ENCODE results near the gene GSTM3.
A peak's percentile ranks its signal among the peaks of the same experiment; 100 is the strongest.
"Not testable (repeated sequence)": the region's sequence is repeated elsewhere in the genome, so short reads cannot be mapped to it uniquely, and the experiment has no call there.

GSTM3 gene

DNA sequence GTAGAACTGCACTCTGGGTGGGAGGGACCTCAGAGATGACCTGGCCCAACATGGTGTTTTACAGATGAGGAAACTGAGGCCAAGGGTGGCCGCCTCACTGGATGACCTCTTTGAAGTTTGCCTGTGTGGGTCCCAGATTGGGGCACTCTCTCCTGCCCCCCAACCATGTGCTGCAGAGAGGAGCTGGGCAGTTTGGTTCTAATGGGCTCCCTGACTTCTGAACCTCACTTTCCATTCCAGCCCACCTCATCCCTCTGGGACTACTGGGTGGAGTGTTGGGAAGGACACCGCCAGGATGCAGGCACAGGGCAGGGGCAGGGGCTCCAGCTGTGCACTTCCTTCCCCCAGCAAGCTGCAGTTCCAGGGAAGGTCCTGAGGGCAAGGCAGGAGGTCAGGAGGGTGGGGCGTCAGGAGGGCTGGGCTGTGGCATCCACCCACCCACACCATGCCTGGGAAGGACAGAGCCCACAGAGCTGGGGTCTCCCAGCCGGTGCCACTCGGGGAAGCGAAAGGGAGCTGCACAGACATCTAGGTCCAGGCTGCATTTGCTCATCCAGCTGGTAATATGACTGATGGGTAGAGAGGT lies 33.2 kb upstream of the GSTM3 start:
- DNase-seq, result no peak

DNA sequence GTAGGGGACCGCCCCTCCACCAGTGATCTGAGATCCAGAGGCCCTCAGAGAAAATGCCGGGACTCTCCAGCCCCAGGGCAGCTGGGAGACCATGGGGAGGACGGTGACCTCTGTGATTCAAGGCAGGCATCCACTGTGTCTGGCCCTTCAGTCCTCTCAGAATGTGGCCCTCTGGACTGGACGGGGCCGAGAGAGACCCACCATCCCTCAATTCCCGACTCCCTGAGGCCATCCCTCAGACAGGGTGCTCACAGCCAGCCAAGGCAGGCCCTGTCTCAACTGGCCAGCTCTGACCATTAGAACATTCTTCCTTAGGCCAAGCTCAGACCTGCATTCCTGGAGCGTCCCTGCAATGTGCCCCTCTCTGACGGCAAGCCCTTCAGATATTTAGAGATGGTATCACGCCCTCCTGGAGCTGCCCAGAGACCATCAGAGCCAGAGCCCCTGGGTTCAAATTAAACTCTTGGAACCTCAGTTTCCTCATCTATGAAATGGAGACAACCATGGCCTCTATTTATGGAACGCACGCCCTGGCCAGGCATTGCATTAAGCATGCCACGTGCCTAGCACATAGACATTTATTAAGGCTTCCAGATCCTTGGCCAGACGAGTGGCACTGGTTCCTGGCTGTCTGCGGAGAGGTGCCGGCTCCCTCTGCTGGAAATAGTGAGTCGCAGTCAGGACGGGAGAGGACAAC lies 32.5 kb upstream of the GSTM3 start:
- peak; percentile 68 for DNase-seq

DNA sequence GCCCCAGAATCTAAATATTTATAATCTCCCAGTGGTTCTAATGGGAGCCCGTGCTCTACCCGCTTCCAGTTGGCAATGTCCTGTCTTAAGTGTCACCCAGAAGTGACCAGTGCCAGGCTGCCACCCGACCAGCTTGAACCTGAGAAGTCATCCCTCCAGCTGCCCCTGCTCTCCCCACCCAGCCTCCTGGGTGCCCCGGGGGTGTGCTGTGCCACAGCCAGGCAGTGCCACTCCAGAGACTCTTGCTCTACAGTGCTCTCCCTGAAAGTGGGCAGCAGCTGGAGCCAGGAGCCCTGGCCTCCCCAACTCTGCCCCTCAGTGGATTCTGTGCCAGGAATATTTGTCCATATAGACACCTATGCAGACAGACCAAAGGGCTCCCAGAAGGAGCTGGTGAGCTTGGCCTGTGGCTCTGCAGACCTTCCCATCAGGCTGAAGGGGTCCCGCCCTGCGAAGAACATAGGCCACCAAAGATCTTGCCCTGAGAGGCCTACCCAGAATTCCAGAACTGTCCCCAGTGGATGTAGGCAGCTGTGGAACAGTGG lies 31.9 kb upstream of the GSTM3 start:
- DNase-seq, result no peak

DNA sequence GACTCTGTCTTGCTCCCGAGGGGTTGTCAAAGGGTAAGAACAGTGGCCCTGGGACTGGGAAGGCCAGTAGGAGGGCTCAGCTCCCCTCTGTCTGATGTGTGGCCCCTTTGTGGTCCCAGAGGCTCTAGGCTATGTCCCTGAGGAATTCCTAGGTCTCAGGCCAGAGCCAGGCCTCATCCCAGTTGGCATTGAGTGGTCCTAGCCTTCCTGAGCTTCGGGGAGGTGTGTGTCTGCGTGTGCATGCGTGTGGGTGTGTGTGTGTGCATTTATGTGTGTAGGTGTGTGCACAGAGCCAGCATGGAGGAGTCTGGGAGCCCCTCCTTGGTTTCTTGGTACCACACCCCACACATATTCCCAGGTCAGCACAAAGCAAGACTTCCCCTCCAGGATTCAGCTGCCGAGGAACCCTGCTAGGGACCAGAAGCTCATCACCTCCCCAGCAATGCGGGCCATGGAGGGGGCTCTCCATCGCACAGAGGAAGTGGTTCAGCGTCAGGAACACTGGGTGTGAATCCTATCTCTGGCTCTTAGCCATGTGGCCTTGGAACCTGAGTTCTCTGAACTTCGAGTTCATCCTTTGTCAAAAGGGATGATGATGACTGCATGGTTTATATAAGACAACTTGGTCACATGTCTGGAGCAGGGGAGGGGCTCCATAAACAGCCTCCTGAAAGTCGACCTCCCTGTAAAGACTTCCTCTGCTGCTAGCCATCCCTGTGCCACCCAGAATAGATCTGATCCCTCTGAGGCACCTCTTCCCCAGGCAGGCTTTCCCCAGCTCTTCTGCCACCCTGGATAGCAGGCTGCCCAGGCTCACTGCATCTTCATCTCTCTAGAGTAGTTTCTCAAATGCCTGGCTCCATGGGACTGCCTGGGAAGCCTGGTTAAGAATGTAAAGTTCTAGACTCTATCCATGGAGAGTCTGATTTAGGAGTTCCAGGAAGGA lies 31.1 kb upstream of the GSTM3 start:
- no peak for DNase-seq

DNA sequence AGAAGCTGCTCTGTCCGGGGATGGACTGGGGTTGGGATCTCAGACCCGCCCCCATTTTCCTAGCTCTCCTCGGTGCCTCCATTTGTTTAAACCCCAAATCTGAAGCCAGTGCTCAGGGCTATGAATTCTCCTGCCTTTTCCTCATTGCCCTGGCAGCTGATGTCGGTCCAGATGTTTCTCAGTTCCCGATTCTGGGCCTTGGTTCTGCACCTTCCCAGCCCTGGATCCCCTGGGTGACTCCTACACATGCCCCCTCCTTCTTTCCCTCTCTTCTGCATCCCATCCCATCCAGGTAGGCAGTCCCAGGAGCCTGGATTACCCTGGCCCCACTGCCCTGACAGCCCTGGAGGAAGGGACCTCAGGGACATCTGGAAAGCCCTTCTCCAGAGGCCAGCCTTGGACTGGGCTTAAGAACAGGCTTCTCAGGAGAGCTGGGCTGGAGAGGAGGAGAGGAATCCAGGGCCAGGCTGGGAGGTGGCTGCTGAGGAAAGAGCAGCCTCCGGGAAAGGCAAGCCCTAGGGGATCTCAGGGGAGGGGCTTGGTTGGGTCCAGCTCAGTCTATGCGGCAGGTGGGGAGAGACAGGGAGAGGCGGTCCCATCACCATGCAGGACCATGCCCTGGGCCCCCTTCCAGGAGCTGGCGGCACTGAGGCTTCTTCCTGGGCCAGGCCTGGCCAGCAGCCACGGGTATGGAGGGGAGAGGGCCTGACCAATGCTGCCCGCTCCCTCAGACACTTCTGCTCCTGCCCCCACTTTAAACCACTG lies 29.7 kb upstream of the GSTM3 start:
- DNase-seq, result peak; percentile 7

DNA sequence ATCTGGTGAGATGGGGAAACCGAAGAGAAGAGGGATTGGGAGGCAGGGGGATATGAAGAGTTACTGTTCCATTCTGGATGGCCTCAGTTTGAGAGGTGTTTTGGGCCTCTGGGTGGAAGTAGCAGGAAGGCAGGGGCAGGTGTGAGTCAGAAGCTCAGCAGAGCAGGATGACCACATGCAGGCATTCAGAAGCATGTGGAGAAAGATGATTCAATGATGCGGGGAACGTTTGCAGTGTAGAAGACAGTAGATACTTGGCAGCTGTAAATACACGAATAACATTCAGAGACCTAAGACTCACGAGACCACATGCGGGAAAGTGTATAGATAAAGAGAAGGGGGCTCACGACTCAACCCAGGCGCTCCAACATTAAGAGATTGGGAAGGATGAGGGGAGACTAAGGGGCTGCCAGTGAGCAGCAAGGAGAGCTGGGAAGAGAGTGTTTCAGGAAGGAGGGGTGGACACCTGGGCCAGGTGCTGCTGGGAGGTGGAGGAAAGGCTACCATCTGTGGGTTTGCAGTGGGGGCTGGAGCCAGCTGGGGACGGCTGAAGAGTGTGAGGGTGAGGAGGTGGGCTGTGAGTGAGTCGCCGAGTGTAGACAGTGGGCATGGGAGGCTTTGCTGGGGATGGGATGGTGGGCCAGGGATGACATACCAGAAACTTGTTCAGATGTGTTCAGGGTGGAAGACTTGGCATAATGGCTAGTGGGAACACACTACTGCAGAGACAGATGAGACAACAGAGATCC lies 28.7 kb upstream of the GSTM3 start:
- DNase-seq, result peak; percentile 2

DNA sequence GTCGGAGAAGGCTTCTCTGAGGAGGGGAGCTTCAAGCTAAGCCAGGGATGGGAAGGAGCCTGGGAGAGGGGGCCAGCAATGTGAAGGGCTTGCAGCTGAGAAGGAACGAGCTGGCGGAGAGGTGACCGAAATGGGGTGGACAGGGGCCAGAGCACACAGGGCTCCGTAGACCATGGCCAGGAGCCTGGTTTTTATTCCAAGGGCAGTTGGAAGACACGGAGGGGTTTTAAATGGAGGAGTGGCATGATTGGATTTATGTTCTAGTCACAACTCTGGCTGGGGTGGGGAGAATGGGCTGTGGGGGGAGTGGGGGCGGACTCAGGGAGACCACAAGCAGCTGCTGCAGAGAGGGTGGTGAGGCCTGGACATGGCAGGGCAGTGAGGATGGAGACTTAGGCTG lies 28.0 kb upstream of the GSTM3 start:
- DNase-seq, result peak; percentile 0

DNA sequence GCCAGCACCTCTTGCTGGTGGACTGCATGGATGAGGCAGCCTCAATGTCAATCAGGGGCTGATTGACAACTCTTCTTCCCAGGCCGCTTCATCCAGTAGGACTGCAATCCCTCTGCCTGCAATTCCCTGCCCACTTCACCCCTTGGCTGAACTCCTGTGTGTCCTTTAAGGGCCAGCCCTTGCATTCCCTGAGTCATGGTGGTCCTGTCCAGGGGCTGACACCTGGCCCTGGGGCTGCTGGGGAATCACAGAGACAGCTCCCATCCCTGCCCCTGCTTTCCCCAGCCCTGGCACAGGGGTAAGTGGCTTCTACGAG lies 27.5 kb upstream of the GSTM3 start:
- no peak for DNase-seq

DNA sequence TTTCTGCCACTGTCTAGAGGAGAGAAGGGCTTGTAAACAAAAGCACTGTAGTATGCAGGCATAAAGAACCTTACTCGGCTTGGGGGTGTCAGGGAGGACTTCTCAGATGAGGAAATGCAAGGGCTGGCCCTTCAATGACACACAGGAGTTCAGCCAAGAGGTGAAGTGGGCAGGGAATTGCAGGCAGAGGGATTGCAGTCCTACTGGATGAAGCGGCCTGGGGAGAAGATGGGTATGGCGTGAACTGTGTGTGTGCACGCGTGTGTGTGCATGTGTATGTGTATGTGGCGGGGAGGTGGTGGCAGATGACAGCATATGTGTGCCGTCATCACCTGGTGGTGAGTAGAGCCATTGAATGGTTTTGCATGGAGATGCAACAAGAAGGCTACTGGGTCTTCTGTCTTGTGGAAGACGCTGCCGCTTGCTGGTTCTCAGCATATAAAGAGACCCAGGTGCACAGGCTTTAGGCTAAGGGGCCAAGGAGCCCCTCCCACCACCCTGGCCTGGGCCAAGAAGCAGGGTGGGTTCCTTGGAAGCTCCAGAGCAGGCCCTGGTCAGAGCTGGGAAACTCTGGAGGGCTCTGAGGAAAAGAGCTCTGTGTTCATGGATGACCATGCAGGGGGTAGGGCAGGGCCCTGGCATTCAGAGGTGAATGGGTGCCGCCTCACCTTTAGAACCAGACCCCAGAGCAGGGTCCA lies 26.9 kb upstream of the GSTM3 start:
- peak; percentile 1 for DNase-seq

DNA sequence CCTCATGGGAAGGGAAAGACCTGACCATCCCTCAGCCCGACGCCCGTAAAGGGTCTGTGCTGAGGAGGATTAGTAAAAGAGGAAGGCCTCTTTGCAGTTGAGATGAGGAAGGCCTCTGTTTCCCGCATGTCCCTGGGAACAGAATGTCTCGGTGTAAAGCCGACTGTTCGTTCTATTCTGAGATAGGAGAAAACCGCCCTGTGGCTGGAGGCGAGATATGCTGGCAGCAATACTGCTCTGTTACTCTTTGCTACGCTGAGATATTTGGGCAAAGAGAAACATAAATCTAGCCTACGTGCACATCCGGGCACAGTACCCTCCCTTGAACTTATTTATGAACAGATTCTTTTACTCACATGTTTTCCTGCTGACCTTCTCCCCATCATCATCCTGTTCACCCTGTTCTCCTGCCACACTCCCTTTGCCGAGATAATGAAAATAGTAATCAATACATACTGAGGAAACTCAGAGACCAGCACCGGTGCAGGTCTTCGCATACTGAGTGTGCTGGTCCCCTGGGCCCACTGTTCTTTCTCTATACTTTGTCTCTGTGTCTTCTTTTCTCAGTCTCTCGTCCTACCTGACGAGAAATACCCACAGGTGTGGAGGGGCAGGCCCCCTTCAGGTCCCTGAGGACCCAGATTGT lies 26.3 kb upstream of the GSTM3 start:
- not testable (repeated sequence) for DNase-seq

DNA sequence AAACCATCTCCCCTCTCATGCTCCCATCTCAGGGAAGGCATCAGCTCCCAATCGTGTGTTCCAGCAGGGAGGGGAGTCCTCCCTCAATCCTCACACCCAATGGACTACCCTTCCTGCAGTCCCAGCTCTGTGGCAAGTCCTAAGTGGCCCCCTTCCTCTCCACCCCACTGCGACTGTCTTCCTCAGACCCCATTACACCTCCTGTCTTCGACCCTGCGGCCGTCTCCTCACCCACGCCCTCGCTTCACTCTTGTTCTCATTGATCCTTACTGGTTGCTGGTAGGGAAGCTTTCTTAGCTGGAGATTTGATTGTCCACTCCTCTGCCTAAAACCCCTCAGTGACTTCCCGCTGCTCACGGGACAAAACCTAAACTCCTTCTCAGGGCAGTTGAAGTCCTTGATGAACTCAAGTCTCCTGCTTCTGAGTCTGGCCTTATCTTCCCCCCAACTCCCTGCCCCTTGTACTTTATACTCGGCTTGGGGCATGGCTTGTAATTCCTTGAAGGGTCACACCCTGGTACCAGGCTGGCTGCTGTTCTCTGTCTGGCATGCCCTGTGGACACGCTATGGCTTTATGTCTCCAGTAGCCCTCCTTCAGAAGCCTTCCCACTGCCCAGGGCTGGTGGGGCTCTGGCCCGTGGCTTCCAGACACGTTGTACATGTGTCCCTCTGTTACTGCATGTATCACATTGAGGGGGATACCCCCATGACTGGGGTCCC lies 25.2 kb upstream of the GSTM3 start:
- peak; percentile 1 for DNase-seq

DNA sequence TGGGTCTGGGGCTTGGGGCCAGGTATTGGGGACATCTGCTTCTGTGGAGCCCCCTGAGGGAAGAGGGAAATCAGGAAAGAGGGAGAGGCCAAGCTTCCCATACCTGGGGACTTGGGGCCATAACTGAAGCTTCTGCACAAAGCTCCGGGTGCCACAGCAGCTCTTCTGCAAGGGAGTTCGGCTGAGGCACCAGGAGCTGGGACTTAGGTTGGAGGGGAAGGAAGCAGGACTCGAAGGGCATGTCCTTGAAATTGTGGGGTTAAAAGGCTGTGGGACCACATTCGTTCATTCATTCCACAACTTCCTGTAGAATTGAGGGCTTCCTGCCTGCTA lies 24.6 kb upstream of the GSTM3 start:
- DNase-seq, result no peak

DNA sequence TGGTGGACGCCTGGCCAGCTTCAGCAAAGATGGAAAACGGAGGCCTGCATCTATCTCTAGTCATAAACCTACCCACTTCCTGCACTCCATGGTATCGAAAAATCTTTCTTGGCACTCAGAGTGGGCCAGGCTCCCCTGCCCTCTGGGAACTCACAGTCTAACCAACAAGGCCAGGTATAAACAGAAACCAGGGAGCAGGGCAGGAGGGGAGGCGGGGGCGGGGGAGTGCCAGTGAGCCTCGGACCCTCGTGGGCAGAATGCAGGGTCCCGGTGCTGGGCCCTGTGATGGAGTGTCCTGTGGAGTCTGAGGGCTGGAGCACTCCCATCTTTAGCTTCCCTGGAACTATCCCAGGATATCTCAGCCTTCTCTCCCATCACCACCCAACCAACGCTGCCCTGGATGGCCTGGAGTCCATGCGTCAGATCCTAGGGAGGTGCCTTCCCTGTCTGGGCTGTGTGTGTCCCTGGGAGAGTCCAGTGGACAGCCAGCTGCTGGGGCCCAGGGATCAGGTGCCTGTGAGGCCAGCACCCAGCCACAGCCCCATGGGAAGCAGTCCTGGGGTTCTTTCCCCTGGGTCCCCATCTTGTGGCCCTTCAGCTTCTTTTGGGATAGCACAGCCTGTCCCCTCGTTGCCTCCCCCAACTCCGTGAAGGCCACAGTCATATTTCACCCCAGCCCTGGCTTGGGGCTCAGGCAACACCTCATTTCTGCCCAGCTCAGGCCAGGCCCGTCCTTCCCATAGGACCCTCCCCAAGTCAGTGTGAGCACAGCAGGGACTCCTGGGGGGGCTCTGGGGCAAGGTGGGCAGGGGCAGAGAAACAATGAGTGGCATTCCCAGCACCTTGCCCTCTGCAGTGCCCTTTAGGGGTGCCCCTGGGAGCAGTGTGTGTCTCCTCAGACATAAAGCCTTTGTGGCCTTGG lies 24.0 kb upstream of the GSTM3 start:
- DNase-seq, result peak; percentile 4

DNA sequence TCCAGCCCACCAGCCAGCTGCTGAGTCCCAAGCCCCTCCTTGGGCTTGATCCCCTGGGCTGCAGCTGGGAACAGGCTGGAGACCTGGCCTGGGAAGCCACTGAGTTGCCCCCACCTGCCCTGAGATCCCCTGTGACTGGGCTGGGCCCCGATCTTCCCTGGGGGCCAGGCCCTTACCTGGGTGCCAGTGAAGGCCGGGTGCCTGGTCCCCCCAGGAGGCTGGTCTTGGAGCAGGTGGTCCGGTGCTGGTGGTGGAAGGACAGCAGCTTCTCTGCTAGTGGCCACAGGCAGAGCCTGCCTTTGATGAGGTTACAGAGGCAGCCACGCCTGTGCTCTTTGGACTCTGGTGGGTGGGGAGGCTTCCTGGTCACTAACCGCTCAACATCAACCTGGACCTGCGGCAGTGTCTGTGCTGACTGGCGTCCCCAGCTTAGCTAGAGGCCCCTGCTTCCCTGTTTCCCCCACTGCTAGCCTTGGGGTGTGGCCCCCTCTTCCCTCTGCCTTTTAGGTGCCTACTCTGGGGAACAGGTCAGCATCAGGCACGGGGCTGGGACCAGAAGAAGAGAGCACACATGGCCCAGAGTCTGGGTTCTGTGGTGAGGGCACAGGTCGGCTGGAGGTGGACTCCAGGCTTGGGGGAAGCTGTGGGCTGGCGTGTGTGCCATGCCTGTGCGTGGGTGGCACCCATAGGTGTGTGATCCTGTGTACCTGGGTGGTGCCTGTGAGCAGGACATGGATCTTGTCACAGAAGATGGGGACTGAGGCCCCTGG lies 23.0 kb upstream of the GSTM3 start, which contains the start of gene EPS8L3:
EPS8L3 (minus strand) TSS at position 278 of the 770 bp plus-strand sequence. CDS start 2,174 bp downstream, outside the sequence.
- peak; percentile 5 for DNase-seq

DNA sequence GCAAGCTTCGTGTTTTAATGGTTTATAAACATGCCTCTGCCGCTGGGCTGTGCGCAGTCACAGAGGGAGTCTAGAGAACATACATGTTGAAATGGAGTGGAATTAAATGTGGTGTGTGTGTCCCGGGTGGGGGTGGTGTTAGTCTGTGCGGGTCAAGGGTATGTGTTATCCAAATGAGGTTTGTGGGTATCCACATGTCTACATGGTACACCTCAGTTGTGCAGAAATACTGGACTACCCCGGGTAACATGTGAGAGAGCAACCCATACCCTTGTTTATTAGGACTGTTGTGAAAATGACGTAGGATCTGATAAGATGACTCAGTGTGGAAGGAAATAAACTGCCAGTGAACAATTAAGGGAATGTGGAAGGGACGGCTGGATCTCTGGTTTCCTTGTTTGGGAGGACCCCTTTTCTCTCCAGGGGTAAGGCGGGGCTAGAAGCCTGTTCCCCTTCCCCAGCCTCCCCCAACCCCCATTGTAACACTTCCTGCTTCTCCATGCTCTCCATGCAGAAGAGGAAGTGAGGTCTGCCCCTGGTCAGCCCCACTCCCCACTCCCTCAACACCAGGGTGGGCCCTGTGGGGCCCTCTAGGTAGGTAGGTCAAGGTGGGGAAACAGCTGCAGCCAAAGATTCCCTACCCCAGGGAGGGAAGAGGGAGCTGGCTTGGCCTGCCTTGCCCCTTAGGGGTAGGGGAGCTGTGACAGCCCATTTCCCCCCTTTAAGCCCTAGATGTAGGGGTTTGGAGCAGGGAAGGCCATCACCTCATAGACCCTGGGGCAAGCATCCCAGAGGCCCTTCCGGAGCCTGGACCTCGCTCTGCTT lies 22.2 kb upstream of the GSTM3 start:
- peak; percentile 0 for DNase-seq

DNA sequence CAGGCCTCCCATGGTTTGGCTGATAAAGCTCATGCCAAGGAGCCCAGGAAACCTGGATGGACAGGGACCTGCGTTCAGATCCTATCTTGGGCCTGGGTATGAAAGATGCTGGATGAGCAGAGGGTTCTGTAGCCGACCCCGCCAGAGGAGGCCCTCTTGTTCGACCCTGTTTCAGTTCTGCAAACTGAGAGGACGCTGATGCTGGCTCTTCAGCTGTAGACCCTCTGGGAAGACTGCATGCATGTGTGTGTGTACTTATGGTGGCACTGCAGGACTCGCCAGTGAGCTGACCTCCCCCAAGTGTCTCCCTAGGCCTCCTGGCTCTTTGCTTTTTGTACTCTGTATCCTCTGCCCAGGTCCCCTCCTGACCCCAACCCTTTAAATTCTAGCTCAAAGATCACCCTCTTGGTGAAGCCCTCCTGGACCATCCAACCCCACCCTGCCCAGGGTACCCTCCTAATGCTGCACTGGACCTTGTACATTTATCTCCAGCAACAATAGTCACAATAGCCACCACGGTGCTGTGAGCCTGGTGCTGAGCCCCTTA lies 21.3 kb upstream of the GSTM3 start:
- peak; percentile 3 for DNase-seq

All from activated naive CD4-positive, alpha-beta T cell treated with anti-CD3 and anti-CD28 coated beads, Interleukin-2, amount 50 U/mL, for 16 hours (primary cell).